ENCODE measurements around the gene ZBTB47.

The ZBTB47 gene

DNA sequence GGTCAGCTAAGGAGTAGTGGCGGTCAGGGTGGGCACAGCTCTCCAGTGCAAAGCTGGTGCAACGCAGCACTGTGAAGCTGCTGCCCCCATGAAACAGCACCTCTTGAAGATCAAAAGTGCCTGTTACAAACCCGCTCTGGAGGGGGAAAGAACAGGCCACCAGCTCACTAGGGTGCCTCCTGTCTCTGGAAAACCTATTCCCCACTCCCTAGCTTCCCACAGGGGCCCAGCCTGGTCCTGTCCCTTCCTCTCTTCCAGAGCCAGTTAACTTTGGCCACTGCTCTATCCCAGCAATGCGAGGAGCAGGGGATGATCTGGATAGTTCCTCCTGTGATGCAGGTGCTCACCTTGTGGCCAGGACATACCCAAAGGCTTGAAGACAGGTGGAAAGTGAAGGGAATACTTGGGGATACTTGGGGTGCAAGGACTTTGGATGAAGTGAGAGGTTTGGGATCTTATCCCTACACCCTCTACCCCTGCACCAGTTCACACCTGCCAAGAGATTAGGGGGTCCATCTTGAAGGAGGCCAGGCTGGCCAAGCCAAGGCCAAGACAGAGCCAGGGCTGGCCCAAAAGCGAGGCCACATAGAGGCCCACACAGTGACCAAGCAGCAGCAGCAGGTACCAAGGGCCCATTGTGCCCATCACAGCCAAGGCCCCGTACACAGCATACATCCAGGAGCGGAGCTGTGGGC lies 44.9 kb downstream of the ZBTB47 start:
- no peak overlapping the region for H3K4me3 ChIP-seq (ENCODE audit: low read length, poor library complexity, severe bottlenecking)

DNA sequence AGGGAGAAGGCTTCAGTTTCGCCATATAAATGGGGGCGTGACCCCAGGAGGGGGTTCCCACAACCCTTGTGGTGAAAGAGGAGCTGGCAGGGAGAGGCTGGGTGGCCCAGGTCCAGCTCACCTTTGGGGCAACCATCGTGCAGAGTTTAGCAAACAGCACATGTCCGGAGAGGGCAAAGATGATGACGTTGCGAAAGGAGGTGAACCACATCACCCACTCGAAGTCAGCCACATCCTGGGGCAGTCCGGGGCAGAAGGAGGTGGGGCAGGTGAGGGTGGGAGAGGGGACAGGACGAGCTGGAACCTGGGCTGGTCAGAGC lies 45.4 kb downstream of the ZBTB47 start:
- no peaks in the 10 kb centered on the region for H3K4me1 ChIP-seq (ENCODE audit: insufficient read depth, low read length, poor library complexity, severe bottlenecking)
- no peak for TF ChIP-seq EZH2phosphoT487 (IDR thresholded peaks at IDR 0.05; ENCODE audit: borderline replicate concordance)
- TF ChIP-seq, protein P1, sequence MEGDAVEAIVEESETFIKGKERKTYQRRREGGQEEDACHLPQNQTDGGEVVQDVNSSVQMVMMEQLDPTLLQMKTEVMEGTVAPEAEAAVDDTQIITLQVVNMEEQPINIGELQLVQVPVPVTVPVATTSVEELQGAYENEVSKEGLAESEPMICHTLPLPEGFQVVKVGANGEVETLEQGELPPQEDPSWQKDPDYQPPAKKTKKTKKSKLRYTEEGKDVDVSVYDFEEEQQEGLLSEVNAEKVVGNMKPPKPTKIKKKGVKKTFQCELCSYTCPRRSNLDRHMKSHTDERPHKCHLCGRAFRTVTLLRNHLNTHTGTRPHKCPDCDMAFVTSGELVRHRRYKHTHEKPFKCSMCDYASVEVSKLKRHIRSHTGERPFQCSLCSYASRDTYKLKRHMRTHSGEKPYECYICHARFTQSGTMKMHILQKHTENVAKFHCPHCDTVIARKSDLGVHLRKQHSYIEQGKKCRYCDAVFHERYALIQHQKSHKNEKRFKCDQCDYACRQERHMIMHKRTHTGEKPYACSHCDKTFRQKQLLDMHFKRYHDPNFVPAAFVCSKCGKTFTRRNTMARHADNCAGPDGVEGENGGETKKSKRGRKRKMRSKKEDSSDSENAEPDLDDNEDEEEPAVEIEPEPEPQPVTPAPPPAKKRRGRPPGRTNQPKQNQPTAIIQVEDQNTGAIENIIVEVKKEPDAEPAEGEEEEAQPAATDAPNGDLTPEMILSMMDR (conservative IDR thresholded peaks at IDR 0.05; ENCODE audit: low read length) = no peak
- H3K9me2 ChIP-seq (replicated peaks; ENCODE audit: low read depth, low read length) = no peaks in the 10 kb centered on the region
- no peak overlapping the region for H3K4me3 ChIP-seq (ENCODE audit: low read length, poor library complexity, severe bottlenecking)
- no peaks in the 10 kb centered on the region for H4K20me1 ChIP-seq (ENCODE audit: insufficient read depth, low read length, poor library complexity, severe bottlenecking)
- no peaks in the 10 kb centered on the region for H3K79me2 ChIP-seq (ENCODE audit: insufficient read depth, low read length)
- H3K9me3 ChIP-seq (ENCODE audit: insufficient read depth, low read depth, low read length) = no peaks in the 10 kb centered on the region
- H3K27me3 ChIP-seq (ENCODE audit: insufficient read depth, low read length, poor library complexity, severe bottlenecking) = no peaks in the 10 kb centered on the region
- no peak overlapping the region for H3K9ac ChIP-seq (ENCODE audit: low read depth, low read length, poor library complexity, severe bottlenecking)
- H3K4me2 ChIP-seq (ENCODE audit: low read depth, low read length, poor library complexity, severe bottlenecking) = no peak overlapping the region
- no peaks in the 10 kb centered on the region for H3F3A ChIP-seq (ENCODE audit: low read depth)
- H2AFZ ChIP-seq (ENCODE audit: low read length) = no peak overlapping the region
- H3K36me3 ChIP-seq (ENCODE audit: insufficient read depth, low read length) = no peaks in the 10 kb centered on the region

More for the DNA sequence above, 44.9 kb downstream of the ZBTB47 start:
- Histone ChIP-seq H3K27me3 (ENCODE audit: insufficient read depth, low read length, poor library complexity, severe bottlenecking) (no peaks in the 10 kb centered on the region), H3K79me2 (ENCODE audit: insufficient read depth, low read length) (no peaks in the 10 kb centered on the region), H3K9ac (ENCODE audit: low read depth, low read length, poor library complexity, severe bottlenecking) (no peak overlapping the region), H3F3A (ENCODE audit: low read depth) (no peaks in the 10 kb centered on the region), H2AFZ (ENCODE audit: low read length) (no peak overlapping the region), H3K9me2 (replicated peaks; ENCODE audit: low read depth, low read length) (no peaks in the 10 kb centered on the region), H4K20me1 (ENCODE audit: insufficient read depth, low read length, poor library complexity, severe bottlenecking) (no peaks in the 10 kb centered on the region), H3K9me3 (ENCODE audit: insufficient read depth, low read depth, low read length) (no peaks in the 10 kb centered on the region), H3K36me3 (ENCODE audit: insufficient read depth, low read length) (no peaks in the 10 kb centered on the region), H3K4me2 (ENCODE audit: low read depth, low read length, poor library complexity, severe bottlenecking) (no peak overlapping the region), H3K4me1 (ENCODE audit: insufficient read depth, low read length, poor library complexity, severe bottlenecking) (no peaks in the 10 kb centered on the region)
- TF ChIP-seq, protein P1 (conservative IDR thresholded peaks at IDR 0.05; ENCODE audit: low read length) = no peak
- no peak for TF ChIP-seq EZH2phosphoT487 (IDR thresholded peaks at IDR 0.05; ENCODE audit: borderline replicate concordance)

DNA sequence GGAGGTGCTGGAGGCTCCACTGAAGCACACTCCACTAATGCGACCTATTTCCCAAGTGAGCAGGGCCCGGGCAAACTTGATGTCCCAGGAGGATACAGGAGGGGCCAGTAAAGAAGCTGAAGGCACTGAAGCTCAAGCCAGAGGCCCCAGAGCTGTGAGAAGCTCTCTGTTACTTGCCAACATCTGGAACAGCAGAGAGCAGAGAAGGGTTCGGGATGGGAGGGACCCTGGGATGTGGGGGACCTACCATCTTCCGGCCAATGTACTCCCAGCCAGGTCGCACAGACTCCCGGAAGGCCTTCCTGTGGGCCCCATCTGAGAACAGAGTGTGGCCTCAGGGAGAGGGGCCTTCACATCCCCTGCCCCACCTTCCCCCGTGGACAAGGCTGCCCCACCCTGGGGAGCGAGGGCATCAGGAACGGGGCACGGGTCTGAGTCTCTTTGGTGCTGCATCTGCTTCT lies 46.0 kb downstream of the ZBTB47 start:
- no peak overlapping the region for H3K4me2 ChIP-seq (ENCODE audit: low read depth, low read length, poor library complexity, severe bottlenecking)
- no peaks in the 10 kb centered on the region for H3K4me1 ChIP-seq (ENCODE audit: insufficient read depth, low read length, poor library complexity, severe bottlenecking)
- no peaks in the 10 kb centered on the region for H3F3A ChIP-seq (ENCODE audit: low read depth)
- H4K20me1 ChIP-seq (ENCODE audit: insufficient read depth, low read length, poor library complexity, severe bottlenecking) = no peaks in the 10 kb centered on the region
- TF ChIP-seq, protein P1 (conservative IDR thresholded peaks at IDR 0.05; ENCODE audit: low read length) = no peak
- TF ChIP-seq EZH2phosphoT487 (IDR thresholded peaks at IDR 0.05; ENCODE audit: borderline replicate concordance) = no peak
- H3K36me3 ChIP-seq (ENCODE audit: insufficient read depth, low read length) = no peaks in the 10 kb centered on the region
- no peaks in the 10 kb centered on the region for H3K27me3 ChIP-seq (ENCODE audit: insufficient read depth, low read length, poor library complexity, severe bottlenecking)
- no peak overlapping the region for H2AFZ ChIP-seq (ENCODE audit: low read length)
- no peak overlapping the region for H3K4me3 ChIP-seq (ENCODE audit: low read length, poor library complexity, severe bottlenecking)
- no peaks in the 10 kb centered on the region for H3K9me2 ChIP-seq (replicated peaks; ENCODE audit: low read depth, low read length)
- H3K79me2 ChIP-seq (ENCODE audit: insufficient read depth, low read length) = no peaks in the 10 kb centered on the region
- H3K9me3 ChIP-seq (ENCODE audit: insufficient read depth, low read depth, low read length) = no peaks in the 10 kb centered on the region
- H3K9ac ChIP-seq (ENCODE audit: low read depth, low read length, poor library complexity, severe bottlenecking) = no peak overlapping the region

Data from Loucy (cell line).